GM21825 (cell line): ENCODE results near the gene NUDT15.

Source experiments
- ATAC-seq: cut with Tn5 transposase; IDR thresholded peaks from one replicate; pipeline ENCODE4 v1.9.1; 2021; ENCODE audit warnings: mild to moderate bottlenecking, moderate library complexity; ENCODE audit not compliant: unreplicated experiment

The NUDT15 gene

DNA sequence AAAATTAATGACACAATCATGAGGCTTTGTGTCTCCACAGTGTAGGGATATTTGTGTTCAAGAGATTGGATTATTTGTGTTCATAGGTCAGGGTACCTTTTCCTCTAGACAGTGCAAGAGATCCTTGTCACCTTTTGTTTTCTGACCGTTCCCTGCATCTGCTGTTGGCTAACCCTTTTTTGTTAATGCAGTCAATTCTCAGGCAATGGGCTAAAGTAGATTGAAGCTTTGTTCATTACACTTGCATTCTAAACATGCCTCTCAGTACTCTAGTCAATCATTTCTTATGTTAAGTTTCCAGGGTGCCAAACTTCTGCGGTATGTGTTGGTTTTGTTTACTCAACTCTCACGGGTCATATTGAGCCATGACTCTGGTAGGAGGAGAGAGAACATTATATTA is 59.1 kb downstream of the NUDT15 start:
- ATAC-seq: no peak
